Gastroesophageal sphincter (tissue), 3 donors: ENCODE results near the gene AIRE.

ENCODE experiments used
- EP300 ChIP-seq: sonication (generic); formaldehyde crosslinking; IDR thresholded peaks from one replicate; pipeline ENCODE4 v1.6.1; 2017; ENCODE audit warnings: antibody characterized with exemption, mild to moderate bottlenecking
- POLR2A ChIP-seq, 2 donors: fragments of 450-650 bp; IDR thresholded peaks; one replicate each; pipeline ENCODE4 v1.6.1; 2017; ENCODE audit warnings: antibody characterized with exemption in 2 of 2, mild to moderate bottlenecking in 2 of 2, moderate library complexity in 1 of 2
- TF ChIP-seq, protein P1 (sequence below), 4 experiments: fragments of 200-600 bp in 2 of 4; fragments of 450-650 bp in 2 of 4; sonication (generic) in 1 of 4; IDR thresholded peaks; one replicate each; pipeline ENCODE4 v1.5.1; 2017 to 2019; ENCODE audit warnings: antibody characterized with exemption in 4 of 4, mild to moderate bottlenecking in 2 of 4, moderate library complexity in 2 of 4

DNA sequence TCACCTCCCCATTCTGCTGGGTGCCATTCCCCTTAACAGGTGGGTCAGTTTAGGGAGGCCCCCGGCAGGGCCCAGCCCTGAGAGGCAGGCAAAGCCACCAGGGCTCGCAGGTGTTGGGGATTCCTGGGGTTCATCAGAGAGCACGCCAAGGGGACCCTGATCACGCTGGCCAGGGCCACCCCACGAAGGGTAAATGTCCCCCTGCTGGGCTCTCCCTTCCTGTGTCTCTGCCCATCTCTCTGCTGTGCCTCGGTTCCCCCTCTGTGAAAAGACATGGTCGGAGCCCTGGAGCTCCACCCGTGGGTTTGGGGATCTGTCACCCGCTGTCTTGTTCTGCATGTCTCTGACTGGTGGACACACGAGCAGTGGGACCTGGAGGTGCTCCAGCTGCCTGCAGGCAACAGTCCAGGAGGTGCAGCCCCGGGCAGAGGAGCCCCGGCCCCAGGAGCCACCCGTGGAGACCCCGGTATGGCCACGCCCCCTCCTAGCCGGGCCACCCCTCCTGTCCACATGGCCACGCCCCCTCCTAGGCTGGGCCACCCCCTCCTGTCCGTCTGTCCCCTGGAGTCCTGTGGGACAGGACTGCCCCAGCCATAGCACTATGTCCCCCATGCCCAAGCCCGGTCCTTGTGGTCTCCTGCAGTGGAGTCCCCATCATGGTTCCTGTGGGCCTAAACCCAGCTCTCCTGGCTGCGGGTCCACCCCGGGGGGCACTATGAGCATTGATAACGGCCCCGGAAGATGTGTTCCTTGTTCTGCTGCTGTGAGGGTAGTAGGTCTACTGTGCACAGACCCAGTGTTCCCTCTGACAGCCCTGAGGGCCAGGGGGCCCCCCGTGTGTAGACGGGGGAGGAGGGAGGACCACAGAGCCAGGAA lies 6.5 kb downstream of the AIRE start:
- TF ChIP-seq, protein P1, sequence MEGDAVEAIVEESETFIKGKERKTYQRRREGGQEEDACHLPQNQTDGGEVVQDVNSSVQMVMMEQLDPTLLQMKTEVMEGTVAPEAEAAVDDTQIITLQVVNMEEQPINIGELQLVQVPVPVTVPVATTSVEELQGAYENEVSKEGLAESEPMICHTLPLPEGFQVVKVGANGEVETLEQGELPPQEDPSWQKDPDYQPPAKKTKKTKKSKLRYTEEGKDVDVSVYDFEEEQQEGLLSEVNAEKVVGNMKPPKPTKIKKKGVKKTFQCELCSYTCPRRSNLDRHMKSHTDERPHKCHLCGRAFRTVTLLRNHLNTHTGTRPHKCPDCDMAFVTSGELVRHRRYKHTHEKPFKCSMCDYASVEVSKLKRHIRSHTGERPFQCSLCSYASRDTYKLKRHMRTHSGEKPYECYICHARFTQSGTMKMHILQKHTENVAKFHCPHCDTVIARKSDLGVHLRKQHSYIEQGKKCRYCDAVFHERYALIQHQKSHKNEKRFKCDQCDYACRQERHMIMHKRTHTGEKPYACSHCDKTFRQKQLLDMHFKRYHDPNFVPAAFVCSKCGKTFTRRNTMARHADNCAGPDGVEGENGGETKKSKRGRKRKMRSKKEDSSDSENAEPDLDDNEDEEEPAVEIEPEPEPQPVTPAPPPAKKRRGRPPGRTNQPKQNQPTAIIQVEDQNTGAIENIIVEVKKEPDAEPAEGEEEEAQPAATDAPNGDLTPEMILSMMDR (IDR thresholded peaks at IDR 0.05): no peak
- TF ChIP-seq EP300 (no peak), POLR2A (IDR thresholded peaks at IDR 0.05) (no peak)
